Liver (tissue), 3 donors: Measurements from ENCODE around the gene RNU5D-1.

Experiments
- EGR1 ChIP-seq, 2 donors: IDR thresholded peaks; 2 replicates each; pipeline ENCODE4 v1.6.1; 2016 to 2018; ENCODE audit warnings: antibody characterized with exemption in 2 of 2, low read depth in 2 of 2
- FOXA1 ChIP-seq: IDR thresholded peaks from 2 replicates; pipeline ENCODE4 v1.6.1; 2016; ENCODE audit warnings: antibody characterized with exemption
- GABPA ChIP-seq, 2 donors: IDR thresholded peaks in 1 of 2; conservative IDR thresholded peaks in 1 of 2; 2 replicates each; pipeline ENCODE4 v1.6.1; 2016; ENCODE audit warnings: antibody characterized with exemption in 2 of 2, mild to moderate bottlenecking in 1 of 2, moderate library complexity in 1 of 2
- HNF4A ChIP-seq, 2 donors: conservative IDR thresholded peaks; 2 replicates each; pipeline ENCODE4 v1.6.1; 2016; ENCODE audit warnings: antibody characterized with exemption in 2 of 2, mild to moderate bottlenecking in 2 of 2
- HNF4G ChIP-seq: IDR thresholded peaks from 2 replicates; pipeline ENCODE4 v1.6.1; 2016; ENCODE audit warnings: antibody characterized with exemption
- RAD21 ChIP-seq, 2 donors: IDR thresholded peaks; 2 replicates each; pipeline ENCODE4 v1.6.1; 2016; ENCODE audit warnings: antibody characterized with exemption in 2 of 2, mild to moderate bottlenecking in 2 of 2
- RXRA ChIP-seq, 2 donors: IDR thresholded peaks; 2 replicates each; pipeline ENCODE4 v1.6.1; 2017 to 2018; ENCODE audit warnings: antibody characterized with exemption in 2 of 2, mild to moderate bottlenecking in 1 of 2
- SP1 ChIP-seq: IDR thresholded peaks from 2 replicates; pipeline ENCODE4 v1.6.1; 2018; ENCODE audit warnings: antibody characterized with exemption, mild to moderate bottlenecking
- TAF1 ChIP-seq: conservative IDR thresholded peaks from 2 replicates; pipeline ENCODE4 v1.6.1; 2016; ENCODE audit warnings: antibody characterized with exemption, mild to moderate bottlenecking
- YY1 ChIP-seq: IDR thresholded peaks from 2 replicates; pipeline ENCODE4 v1.6.1; 2016; ENCODE audit warnings: antibody characterized with exemption, mild to moderate bottlenecking
- TF ChIP-seq, protein P1 (sequence below): fragments of 150-350 bp; IDR thresholded peaks from 2 replicates; pipeline ENCODE4 v1.5.1; 2017; ENCODE audit warnings: improper control_type of control experiment, low read depth, low read length; ENCODE audit not compliant: missing input control
- TF ChIP-seq, protein P2 (sequence below): IDR thresholded peaks from 2 replicates; pipeline ENCODE4 v1.6.1; 2016; ENCODE audit warnings: antibody characterized with exemption
- TF ChIP-seq, protein P3 (sequence below): IDR thresholded peaks from 2 replicates; pipeline ENCODE4 v1.6.1; 2016; ENCODE audit warnings: antibody characterized with exemption
- TF ChIP-seq, protein P4 (sequence below): IDR thresholded peaks from 2 replicates; pipeline ENCODE4 v1.6.1; 2016; ENCODE audit warnings: antibody characterized with exemption, mild to moderate bottlenecking
- donor health status: healthy.
- donor health status: healthy.

DNA sequence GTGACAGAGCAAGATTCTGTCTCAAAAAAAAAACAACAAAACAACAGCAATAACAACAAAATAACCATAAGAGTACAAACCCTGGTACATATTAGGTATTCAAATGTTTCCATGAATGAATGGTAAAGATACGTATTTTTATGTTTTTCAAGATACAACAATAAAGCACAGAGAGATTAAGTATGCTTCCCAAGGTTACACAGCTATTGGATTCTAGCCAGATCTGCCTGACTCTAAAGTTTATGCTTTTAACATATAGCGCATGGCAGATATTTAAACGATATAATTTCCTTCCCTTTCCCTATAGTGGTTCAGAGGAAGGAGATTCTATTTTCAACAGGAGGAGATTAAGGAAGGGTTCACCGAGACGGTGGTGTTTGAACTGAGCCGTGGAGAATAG is 25.5 kb downstream of the RNU5D-1 start:
- TF ChIP-seq RAD21 (IDR thresholded peaks at IDR 0.05) (no peak), GABPA (IDR thresholded peaks at IDR 0.05 in 1 of 2, conservative IDR thresholded peaks at IDR 0.05 in 1 of 2) (no peak), EGR1 (IDR thresholded peaks at IDR 0.05; ENCODE audit: low read depth in 2 of 2) (no peak), FOXA1 (no peak), YY1 (no peak), RXRA (IDR thresholded peaks at IDR 0.05) (no peak), SP1 (no peak), HNF4A (conservative IDR thresholded peaks at IDR 0.05) (no peak), HNF4G (no peak), TAF1 (no peak)
- TF ChIP-seq, protein P1, sequence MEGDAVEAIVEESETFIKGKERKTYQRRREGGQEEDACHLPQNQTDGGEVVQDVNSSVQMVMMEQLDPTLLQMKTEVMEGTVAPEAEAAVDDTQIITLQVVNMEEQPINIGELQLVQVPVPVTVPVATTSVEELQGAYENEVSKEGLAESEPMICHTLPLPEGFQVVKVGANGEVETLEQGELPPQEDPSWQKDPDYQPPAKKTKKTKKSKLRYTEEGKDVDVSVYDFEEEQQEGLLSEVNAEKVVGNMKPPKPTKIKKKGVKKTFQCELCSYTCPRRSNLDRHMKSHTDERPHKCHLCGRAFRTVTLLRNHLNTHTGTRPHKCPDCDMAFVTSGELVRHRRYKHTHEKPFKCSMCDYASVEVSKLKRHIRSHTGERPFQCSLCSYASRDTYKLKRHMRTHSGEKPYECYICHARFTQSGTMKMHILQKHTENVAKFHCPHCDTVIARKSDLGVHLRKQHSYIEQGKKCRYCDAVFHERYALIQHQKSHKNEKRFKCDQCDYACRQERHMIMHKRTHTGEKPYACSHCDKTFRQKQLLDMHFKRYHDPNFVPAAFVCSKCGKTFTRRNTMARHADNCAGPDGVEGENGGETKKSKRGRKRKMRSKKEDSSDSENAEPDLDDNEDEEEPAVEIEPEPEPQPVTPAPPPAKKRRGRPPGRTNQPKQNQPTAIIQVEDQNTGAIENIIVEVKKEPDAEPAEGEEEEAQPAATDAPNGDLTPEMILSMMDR, result no peak
- TF ChIP-seq, protein P2, sequence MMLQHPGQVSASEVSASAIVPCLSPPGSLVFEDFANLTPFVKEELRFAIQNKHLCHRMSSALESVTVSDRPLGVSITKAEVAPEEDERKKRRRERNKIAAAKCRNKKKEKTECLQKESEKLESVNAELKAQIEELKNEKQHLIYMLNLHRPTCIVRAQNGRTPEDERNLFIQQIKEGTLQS, result no peak
- TF ChIP-seq, protein P3, sequence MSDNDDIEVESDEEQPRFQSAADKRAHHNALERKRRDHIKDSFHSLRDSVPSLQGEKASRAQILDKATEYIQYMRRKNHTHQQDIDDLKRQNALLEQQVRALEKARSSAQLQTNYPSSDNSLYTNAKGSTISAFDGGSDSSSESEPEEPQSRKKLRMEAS, result no peak
- TF ChIP-seq, protein P4, sequence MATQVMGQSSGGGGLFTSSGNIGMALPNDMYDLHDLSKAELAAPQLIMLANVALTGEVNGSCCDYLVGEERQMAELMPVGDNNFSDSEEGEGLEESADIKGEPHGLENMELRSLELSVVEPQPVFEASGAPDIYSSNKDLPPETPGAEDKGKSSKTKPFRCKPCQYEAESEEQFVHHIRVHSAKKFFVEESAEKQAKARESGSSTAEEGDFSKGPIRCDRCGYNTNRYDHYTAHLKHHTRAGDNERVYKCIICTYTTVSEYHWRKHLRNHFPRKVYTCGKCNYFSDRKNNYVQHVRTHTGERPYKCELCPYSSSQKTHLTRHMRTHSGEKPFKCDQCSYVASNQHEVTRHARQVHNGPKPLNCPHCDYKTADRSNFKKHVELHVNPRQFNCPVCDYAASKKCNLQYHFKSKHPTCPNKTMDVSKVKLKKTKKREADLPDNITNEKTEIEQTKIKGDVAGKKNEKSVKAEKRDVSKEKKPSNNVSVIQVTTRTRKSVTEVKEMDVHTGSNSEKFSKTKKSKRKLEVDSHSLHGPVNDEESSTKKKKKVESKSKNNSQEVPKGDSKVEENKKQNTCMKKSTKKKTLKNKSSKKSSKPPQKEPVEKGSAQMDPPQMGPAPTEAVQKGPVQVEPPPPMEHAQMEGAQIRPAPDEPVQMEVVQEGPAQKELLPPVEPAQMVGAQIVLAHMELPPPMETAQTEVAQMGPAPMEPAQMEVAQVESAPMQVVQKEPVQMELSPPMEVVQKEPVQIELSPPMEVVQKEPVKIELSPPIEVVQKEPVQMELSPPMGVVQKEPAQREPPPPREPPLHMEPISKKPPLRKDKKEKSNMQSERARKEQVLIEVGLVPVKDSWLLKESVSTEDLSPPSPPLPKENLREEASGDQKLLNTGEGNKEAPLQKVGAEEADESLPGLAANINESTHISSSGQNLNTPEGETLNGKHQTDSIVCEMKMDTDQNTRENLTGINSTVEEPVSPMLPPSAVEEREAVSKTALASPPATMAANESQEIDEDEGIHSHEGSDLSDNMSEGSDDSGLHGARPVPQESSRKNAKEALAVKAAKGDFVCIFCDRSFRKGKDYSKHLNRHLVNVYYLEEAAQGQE, result no peak
